ENCODE results near the gene NEXMIF.
"Not testable (repeated sequence)": the region's sequence is repeated elsewhere in the genome, so short reads cannot be mapped to it uniquely, and the experiment has no call there.

The NEXMIF gene

DNA sequence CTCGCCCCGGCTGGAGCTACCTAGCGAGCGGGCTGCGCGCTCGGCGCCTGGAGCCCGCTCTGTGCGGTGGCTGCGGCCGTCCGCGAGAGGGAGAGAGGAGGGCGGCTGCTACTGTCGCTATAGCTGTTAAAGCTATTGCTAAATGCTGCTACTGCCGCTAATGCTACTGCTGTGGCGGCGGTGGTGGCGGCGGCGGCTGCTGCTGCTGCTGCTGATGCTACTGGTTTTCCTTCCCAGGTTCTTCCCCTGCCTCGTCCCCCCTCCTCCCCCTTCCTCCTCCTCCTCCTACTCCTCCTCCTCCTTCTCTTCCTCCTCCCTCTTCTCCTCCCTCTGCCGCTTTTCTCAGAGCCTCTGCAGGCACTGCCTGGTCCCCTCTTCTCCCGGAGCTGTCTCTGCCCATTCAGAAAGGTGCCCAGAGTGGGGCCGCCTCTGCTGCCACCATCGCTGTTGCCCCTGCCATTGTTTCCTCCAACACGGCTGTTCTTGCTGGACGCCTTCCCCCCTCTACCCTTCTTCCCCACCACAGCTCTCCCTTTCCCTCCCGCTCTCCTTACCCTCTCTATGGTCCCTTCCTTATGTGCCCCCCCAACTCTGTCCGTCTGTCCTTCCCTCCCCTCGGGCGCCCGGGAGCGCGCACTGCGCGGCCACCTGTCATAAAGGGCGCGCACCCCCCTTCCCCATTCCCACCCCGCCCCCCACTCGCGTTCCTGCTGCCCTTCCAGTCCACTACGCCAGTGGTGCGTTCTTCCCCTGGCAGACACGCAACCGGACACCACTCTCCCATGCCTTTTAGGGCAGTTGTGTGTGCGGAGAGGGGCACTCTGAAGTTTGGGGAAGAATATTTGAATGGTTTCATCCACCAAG is at the start of gene NEXMIF:
NEXMIF (minus strand) TSS at position 228 of the 864 bp plus-strand sequence.
- DNase-seq = peak; percentile 26

DNA sequence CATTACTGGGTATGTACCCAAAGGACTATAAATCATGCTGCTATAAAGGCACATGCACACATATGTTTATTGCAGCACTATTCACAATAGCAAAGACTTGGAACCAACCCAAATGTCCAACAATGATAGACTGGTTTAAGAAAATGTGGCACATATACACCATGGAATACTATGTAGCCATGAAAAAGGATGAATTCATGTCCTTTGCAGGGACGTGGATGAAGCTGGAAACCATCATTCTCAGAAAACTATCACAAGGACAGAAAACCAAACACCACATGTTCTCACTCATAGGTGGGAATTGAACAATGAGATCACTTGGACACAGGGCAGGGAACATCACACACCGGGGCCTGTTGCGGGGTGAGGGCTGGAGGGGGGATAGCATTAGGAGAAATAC is 36.7 kb upstream of the NEXMIF start:
- not testable (repeated sequence) for DNase-seq

DNA sequence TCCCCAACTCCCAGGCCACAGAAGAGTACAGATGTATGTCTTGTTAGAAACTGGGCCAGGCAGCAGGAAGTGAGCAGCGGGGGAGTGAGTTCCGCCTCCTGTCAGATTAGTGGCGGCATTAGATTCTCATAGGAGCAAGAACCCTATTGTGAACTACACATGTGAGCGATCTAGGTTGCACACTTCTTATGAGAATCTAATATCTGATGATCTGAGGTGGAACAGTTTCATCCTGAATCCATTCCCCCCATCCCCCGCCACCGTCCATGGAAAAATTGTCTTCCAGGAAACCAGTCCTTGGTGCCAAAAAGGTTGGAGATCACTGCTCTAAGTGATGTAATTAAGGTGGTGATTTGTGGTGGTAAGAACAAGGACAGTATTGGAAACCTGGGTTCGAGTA is 24.5 kb upstream of the NEXMIF start:
- DNase-seq = no peak

DNA sequence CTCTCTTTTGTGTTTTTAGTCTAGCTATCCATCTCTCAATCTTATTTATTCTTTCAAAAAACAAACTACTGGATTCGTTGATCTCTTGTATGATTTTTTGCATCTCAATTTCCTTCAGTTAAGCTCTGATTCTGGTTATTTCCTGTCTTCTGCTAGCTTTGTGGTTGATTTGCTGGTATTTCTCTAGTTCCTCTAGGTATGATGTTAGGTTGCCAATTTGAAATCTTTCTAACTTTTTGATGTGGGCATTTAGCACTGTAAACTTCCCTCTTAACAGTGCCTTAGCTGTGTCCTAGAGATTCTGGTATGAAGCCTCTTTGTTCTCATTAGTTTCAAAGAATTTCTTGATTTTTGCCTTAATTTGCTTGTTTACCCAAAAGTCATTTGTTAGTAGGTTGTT is 15.2 kb upstream of the NEXMIF start:
- no peak for DNase-seq

- peak in 1 of 2 experiments; percentile 29 for DNase-seq
Observed at GRCh38 chrX:74931214-74931613, 6.0 kb upstream of the NEXMIF start.

GRCh38 chrX:74924449-74925224 is 615 bp downstream of the NEXMIF start:
- peak; percentile 20 to 28 for DNase-seq

- no peak for DNase-seq
Observed at GRCh38 chrX:74923942-74924448, 1.3 kb downstream of the NEXMIF start.

DNA sequence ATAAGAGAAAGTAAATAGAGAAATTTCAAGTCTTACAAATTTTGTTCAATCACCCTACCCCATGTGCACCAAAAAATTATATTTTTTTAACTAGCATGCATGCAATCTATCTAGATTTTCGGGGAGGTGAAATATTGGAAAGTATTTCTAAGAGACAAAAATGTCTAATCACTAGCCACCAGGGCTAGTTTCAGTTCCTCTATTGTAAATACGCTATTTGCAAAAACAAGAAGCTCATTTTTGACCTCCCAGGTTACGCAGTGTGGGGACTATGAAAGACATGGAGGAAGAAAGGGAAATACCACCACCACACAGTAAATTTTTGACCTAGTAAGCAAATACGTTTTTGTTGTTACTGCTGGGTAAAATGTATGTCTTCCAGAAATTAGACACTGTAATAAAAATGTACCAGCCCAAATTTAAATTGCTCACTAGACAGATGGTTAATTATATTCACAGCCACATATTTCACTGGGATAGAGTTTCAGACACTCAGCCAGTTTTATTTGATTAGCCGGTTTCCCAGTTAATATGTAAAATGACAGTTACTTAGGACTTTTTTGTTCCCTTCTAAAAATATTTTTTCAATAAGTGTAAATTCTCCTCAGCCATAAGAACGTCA is 2.2 kb downstream of the NEXMIF start:
- peak in 1 of 2 experiments; percentile 1 for DNase-seq

- no peak for DNase-seq
Observed at GRCh38 chrX:74911494-74911893, 13.8 kb downstream of the NEXMIF start.

DNA sequence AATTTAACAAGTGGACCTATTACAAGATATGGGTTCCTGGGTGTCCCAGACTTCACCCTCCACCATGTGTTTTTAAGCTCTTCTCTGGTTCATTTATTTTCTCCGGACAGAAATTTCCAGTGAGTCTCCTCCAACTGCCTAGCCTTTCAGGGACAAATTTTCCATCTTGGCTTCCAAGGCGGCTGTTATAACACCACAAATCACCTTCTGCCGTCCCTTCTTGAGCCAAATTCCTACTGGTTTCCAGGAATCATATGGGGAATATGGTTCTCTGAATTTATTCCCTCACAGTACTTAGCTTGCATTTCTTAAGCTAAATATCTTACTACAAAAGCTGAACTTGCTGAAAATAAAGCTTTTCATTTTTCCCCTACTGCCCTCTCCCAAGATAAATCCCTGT is 18.8 kb downstream of the NEXMIF start:
- DNase-seq = no peak

DNA sequence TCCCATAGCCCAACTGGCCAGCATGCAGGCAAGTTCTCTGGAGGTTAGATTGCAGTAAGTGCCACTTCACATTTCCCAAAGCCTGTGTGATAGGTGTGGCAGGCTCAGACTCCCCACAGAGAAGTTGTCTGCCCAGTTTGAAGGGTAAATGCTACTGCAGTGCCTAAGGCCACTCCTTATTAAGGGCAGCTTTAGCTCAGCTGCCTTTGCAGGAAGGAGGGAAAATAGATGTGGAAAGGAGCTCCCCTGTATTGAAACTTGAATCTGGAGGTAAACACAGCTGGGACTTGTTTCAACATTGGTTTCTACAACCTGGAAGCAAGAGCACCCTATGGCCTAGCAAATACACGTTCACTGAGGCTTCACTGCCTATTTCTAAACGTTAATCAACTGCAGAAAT is 22.4 kb downstream of the NEXMIF start:
- no peak for DNase-seq

DNA sequence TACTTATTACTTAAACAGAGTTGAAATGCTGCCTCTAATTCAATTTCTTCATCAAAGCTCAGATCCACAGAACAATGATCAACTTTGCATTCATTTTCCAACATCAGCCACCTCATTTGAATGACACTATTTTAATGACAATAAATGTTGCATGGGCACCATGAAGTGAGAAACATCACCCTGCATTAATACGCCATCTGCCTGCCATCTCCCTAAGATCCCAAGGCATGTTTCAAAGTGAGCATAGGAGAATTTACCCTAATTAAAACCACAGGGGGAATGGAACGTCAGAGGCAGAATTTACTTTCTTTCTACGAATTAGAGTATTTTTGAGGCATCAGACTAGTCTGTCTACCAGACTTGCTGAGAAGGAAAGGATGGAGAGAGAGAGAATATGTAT is 32.7 kb downstream of the NEXMIF start:
- no peak for DNase-seq

DNA sequence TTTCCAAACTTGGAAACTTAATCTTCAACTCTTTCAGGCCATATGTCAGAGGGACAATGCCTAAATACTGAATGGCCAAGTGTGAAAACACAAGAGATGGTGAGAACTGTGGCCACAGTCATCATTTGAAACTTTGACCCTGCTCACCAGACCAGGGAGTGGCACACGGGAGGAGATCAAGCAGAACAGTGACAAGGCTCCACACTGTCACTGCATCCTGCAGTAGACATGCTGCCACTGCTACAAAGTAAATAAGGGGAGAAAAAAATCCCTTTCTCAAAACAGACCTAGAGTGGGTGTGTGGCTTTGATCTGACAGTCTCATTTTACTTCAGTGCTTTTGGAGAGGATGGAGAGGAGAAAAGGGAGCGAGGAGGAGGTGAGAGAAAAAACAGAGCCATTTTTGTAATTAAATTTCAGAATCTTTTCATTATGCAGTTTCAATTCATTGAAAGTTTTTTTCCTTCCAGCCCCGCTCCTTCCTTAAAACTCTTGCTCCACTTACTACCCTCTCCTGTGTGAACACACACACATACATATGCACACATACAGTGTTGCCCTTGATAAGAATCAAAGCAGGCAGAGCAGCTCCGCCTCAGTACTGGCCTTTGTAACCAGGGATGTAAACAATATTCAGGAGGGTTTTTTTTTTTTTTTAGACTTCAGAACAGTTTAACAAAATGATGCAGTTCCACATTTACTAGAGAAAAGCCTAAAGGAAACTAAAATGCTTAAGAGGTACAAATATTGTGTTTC is 34.4 kb downstream of the NEXMIF start:
- DNase-seq = no peak

DNA sequence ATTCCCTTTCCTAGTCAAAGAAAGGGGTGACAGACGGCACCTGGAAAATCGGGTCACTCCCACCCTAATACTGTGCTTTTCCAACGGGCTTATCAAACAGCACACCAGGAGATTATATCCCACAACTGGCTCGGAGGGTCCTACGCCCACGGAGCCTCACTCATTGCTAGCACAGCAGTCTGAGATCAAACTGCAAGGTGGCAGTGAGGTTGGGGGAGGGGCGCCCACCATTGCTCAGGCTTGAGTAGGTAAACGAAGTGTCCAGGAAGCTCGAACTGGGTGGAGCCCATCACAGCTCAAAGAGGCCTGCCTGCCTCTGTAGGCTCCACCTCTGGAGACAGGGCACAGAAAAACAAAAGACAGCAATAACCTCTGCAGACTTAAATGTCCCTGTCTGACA is 42.9 kb downstream of the NEXMIF start:
- not testable (repeated sequence) for DNase-seq

DNA sequence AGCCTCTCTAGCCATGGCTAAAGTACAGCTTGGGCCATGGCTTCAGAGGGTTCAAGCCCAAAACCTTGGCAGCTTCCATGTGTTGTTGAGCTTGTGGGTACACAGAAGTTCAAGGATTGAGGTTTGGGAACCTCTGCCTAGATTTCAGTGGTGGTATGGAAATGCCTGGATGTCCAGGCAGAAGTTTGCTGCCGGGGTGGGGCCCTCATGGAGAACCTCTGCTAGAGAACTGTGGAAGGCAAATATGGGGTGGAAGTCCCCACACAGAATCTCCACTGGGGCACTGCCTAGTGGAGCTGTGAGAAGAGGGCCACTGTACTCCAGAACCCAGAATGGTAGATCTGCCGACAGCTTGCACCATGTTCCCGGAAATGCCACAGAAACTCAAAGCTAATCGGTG is 59.5 kb downstream of the NEXMIF start:
- no peak for DNase-seq

DNA sequence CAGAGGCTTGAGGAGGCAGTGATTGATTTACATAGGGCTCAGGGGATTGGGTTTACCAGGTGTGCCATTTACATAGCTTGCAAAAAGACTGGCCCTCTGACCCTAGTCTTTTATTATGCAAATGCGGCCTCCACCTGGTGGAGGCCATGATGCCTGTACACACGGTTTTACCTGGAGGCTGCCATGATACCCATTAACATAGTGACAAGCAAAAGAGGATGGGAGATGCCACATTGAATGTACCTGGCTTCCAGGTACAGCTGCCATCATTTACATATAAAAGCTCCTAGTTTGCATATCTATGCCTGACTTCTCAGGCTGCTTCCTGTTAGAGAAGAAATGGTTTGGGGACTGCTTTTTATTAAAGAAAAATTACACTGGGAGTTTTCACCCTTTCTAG is 72.0 kb downstream of the NEXMIF start:
- no peak for DNase-seq

GRCh38 chrX:74835566-74835965 is 89.7 kb downstream of the NEXMIF start:
- no peak for DNase-seq

DNA sequence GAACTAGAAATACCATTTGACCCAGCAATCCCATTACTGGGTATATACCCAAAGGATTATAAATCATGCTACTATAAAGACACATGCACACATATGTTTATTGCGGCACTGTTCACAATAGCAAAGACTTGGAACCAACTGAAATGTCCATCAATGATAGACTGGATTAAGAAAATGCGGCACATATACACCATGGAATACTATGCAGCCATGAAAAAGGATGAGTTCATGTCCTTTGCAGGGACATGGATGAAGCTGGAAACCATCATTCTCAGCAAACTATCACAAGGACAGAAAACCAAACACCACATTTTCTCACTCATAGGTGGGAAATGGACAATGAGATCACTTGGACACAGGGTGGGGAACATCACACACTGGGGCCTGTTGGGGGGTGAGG is 105.5 kb downstream of the NEXMIF start:
- not testable (repeated sequence) for DNase-seq

DNA sequence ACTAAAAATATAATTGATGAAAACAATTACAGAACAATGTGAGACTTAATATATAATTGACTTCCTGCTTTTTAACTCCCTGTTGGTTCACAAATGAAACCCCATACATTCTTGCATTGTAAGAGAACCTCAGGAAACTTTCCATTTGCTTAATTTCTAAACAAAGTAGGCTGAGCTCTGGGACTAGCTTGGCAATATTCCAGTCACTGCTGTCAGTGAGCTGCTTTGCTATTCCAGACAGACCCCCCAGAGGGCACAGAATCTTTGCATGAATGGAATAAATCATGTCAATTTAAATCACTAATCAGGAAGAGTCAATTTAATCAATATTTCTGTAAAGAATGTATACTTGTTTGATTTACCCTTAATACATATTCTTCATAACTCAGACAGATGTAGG is 110.6 kb downstream of the NEXMIF start:
- no peak for DNase-seq

GRCh38 chrX:74804574-74804973 is 120.7 kb downstream of the NEXMIF start:
- no peak for DNase-seq

- no peak for DNase-seq
Observed at GRCh38 chrX:74800062-74800461, 125.2 kb downstream of the NEXMIF start.

DNA sequence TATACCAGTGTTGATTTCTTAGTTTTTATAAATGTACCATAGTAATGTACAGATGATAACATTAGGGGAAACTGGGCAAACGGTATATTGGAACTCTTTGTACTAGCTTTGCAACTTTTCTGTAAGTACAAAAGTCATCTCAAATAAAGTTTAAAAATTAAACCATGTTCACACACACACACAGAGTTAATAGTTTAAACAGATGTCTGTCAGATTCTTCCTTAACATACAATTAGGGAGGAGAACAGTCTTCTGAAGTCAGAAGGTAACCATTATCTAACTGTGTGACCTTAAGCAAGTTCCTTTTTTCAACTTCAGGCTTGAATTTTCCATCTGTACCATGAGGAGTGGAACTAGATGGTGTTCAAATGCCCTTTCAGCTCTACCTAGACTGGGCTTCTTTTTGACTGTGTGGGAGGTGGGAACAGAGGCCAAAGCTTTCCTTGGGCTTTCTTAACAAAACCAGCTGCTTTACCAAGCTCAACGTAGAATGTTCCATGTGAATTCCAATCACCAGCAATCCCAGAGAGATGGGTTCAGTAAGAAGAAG is 127.8 kb downstream of the NEXMIF start:
- no peak for DNase-seq
